Glomerular visceral epithelial cell (primary cell): Measurements from ENCODE around the gene HOXA1.
"Not testable (repeated sequence)": the region's sequence is repeated elsewhere in the genome, so short reads cannot be mapped to it uniquely, and the experiment has no call there.

Experiments used
- DNase-seq: peaks from one replicate; pipeline ENCODE4 v3.0.0-alpha.2; 2016; ENCODE audit errors: extremely low spot score

HOXA1 gene

DNA sequence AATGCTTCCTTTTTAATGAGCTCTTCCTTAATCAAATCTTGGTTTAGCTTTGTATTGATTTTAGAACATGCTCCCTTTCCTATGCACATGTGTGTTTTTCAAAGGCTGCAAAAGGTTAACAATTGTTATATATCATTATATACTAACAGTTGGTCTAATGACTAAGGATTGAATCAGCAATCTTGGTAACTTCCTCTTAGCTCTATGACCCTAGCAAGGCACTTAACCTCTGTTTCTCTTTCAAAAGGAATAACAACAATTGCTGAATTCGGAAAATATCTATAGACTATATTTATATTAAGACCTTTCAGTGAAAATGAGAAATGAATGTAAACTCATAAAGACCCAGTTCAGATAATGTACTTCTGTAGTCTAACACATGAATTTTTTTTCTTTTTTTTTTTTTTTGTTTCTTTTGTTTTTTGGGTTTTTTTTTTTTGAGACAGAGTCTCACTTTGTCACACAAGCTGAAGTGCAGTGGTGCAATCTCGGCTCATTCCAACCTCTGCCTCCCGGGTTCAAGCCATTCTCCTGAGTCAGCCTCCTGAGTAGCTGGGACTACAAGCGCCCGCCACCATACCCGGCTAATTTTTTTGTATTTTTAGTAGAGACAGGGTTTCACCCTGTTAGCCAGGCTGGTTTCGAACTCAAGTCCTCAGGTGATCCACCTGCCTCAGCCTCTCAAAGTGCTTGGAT, 48.8 kb downstream of the HOXA1 start:
- DNase-seq: peak; percentile 19

DNA sequence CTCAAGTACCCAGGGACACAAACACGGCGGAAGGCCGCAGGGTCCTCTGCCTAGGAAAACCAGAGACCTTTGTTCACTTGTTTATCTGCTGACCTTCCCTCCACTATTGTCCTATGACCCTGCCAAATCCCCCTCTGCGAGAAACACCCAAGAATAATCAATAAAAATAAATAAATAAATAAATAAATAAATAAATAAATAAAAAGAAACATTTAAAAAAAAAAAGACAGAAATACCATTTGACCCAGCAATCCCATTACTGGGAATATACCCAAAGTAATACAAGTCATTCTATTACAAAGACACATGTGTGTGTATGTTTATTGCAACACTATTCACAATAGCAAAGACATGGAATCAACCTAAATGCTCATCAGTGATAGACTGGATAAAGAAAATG, 49.8 kb downstream of the HOXA1 start:
- not testable (repeated sequence) for DNase-seq

DNA sequence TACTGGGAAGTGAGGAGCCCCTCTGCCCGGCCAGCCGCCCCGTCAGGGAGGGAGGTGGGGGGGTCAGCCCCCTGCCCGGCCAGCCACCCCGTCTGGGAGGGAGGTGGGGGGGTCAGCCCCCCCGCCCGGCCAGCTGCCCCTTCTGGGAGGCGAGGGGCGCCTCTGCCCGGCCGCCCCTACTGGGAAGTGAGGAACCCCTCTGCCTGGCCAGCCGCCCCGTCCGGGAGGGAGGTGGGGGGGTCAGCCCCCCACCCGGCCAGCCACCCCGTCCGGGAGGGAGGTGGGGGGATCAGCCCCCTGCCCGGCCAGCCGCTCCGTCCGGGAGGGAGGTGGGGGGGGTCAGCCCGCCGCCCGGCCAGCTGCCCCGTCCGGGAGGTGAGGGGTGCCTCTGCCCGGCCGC, 50.7 kb downstream of the HOXA1 start:
- DNase-seq: not testable (repeated sequence)
